Stomach (tissue), 8 donors: ENCODE results near the gene TMEM205. TPM values are rescaled to one million over a fixed set of nuclear protein-coding genes. Genes with fewer than 3 reads are reported as not detected.

Experiments
- polyA plus RNA-seq, 3 donors: library from polyadenylated mRNA; stranded (reverse); fragments of 200-250 nt; gene quantifications; one replicate each; pipeline ENCODE4 v1.2.3, GENCODE V29; 2013
- total RNA-seq, 5 donors: library from RNA; depleted of rRNA; stranded (reverse); fragments of >200 nt; gene quantifications; one replicate each; pipeline versions ENCODE4 v1.1.0 to v1.2.3, GENCODE V29; 2014 to 2016
- donor health status: healthy with polysubstance abuse.
- donor health status: Bipolar disorder and iron deficiency.
- donor health status: healthy.

Gene TMEM205
- total and polyA plus RNA-seq, 8 donors, result 5.8 to 169 (median 66.5) TPM

Other genes starting within 250 kb of the TMEM205 start
- gene SPC24, start 190.5 kb downstream of the TMEM205 start, total RNA-seq, result 10 to 100 TPM in 3 of 5 donors, not detected in 2; 11.9 to 20.4 (median 18.7) TPM
- 1 to 10 TPM; 3.7 to 6.5 (median 5.0) TPM for gene SPC24, start 190.5 kb downstream of the TMEM205 start, polyA plus RNA-seq
- 100 to 1,000 TPM; 120 to 415 (median 251) TPM for gene KANK2, start 148.7 kb downstream of the TMEM205 start, total RNA-seq
- 100 to 1,000 TPM in 2 of 3 donors, 10 to 100 TPM in 1; 82.4 to 158 (median 144) TPM for gene KANK2, start 148.7 kb downstream of the TMEM205 start, polyA plus RNA-seq
- gene ANGPTL8, start 106.6 kb downstream of the TMEM205 start, total RNA-seq, result not detected
- under 1 TPM in 1 of 3 donors, not detected in 2; 0.70 TPM for gene ANGPTL8, start 106.6 kb downstream of the TMEM205 start, polyA plus RNA-seq
- gene DOCK6, start 83.7 kb downstream of the TMEM205 start, total RNA-seq, result 100 to 1,000 TPM in 2 of 5 donors, 10 to 100 TPM in 3; 32.1 to 243 (median 99.5) TPM
- 10 to 100 TPM; 21.4 to 39.8 (median 24.0) TPM for gene DOCK6, start 83.7 kb downstream of the TMEM205 start, polyA plus RNA-seq
- not detected for gene TSPAN16, start 50.1 kb downstream of the TMEM205 start, total RNA-seq
- gene TSPAN16, start 50.1 kb downstream of the TMEM205 start, polyA plus RNA-seq, result not detected
- gene RAB3D, start 6.6 kb downstream of the TMEM205 start, total RNA-seq, result 10 to 100 TPM; 11.6 to 63.3 (median 16.3) TPM
- gene RAB3D, start 6.6 kb downstream of the TMEM205 start, polyA plus RNA-seq, result 10 to 100 TPM; 14.1 to 25.7 (median 21.7) TPM
- gene CCDC159, start 251 bp upstream of the TMEM205 start, total RNA-seq, result 10 to 100 TPM in 4 of 5 donors, 1 to 10 TPM in 1; 2.9 to 91.2 (median 20.3) TPM
- 10 to 100 TPM; 40.5 to 96.3 (median 70.0) TPM for gene CCDC159, start 251 bp upstream of the TMEM205 start, polyA plus RNA-seq
- gene PLPPR2, start 9.2 kb upstream of the TMEM205 start, total RNA-seq, result 100 to 1,000 TPM in 1 of 5 donors, 10 to 100 TPM in 1, 1 to 10 TPM in 3; 6.1 to 364 (median 9.9) TPM
- 10 to 100 TPM in 1 of 3 donors, 1 to 10 TPM in 2; 6.4 to 15.2 (median 9.8) TPM for gene PLPPR2, start 9.2 kb upstream of the TMEM205 start, polyA plus RNA-seq
- gene SWSAP1, start 28.4 kb upstream of the TMEM205 start, total RNA-seq, result under 1 TPM in 2 of 5 donors, not detected in 3; 0.37 to 0.45 TPM
- gene SWSAP1, start 28.4 kb upstream of the TMEM205 start, polyA plus RNA-seq, result 1 to 10 TPM; 3.2 to 4.1 (median 3.4) TPM
- 10 to 100 TPM in 4 of 5 donors, 1 to 10 TPM in 1; 4.8 to 19.9 (median 14.6) TPM for gene EPOR, start 38.0 kb upstream of the TMEM205 start, total RNA-seq
- gene EPOR, start 38.0 kb upstream of the TMEM205 start, polyA plus RNA-seq, result 1 to 10 TPM; 3.7 to 8.9 (median 5.0) TPM
- 100 to 1,000 TPM in 3 of 5 donors, 10 to 100 TPM in 2; 22.8 to 454 (median 107) TPM for gene RGL3, start 73.0 kb upstream of the TMEM205 start, total RNA-seq
- gene RGL3, start 73.0 kb upstream of the TMEM205 start, polyA plus RNA-seq, result 10 to 100 TPM; 20.6 to 41.2 (median 26.3) TPM
- not detected for gene ODAD3, start 88.9 kb upstream of the TMEM205 start, total RNA-seq
- gene ODAD3, start 88.9 kb upstream of the TMEM205 start, polyA plus RNA-seq, result under 1 TPM; 0.38 to 0.92 (median 0.62) TPM
- 100 to 1,000 TPM in 2 of 5 donors, 10 to 100 TPM in 3; 30.3 to 221 (median 76.9) TPM for gene PRKCSH, start 89.4 kb upstream of the TMEM205 start, total RNA-seq
- gene PRKCSH, start 89.4 kb upstream of the TMEM205 start, polyA plus RNA-seq, result 100 to 1,000 TPM; 109 to 138 (median 115) TPM
- gene ELAVL3, start 134.8 kb upstream of the TMEM205 start, total RNA-seq, result 10 to 100 TPM in 1 of 5 donors, 1 to 10 TPM in 2, not detected in 2; 1.5 to 11.0 (median 7.2) TPM
- under 1 TPM in 2 of 3 donors, not detected in 1; 0.10 to 0.31 TPM for gene ELAVL3, start 134.8 kb upstream of the TMEM205 start, polyA plus RNA-seq
- 10 to 100 TPM in 4 of 5 donors, 1 to 10 TPM in 1; 6.7 to 99.6 (median 10.5) TPM for gene ZNF653, start 159.6 kb upstream of the TMEM205 start, total RNA-seq
- 10 to 100 TPM in 2 of 3 donors, 1 to 10 TPM in 1; 9.8 to 35.9 (median 17.3) TPM for gene ZNF653, start 159.6 kb upstream of the TMEM205 start, polyA plus RNA-seq
- gene ECSIT, start 182.9 kb upstream of the TMEM205 start, total RNA-seq, result 100 to 1,000 TPM in 1 of 5 donors, 10 to 100 TPM in 4; 15.6 to 119 (median 49.0) TPM
- gene ECSIT, start 182.9 kb upstream of the TMEM205 start, polyA plus RNA-seq, result 10 to 100 TPM; 93.2 to 96.5 (median 95.1) TPM
- 1,000 to 10,000 TPM in 1 of 5 donors, 100 to 1,000 TPM in 4; 205 to 1,183 (median 570) TPM for gene CNN1, start 192.6 kb upstream of the TMEM205 start, total RNA-seq
- gene CNN1, start 192.6 kb upstream of the TMEM205 start, polyA plus RNA-seq, result 100 to 1,000 TPM in 1 of 3 donors, 10 to 100 TPM in 2; 70.2 to 585 (median 70.6) TPM
- gene ELOF1, start 213.0 kb upstream of the TMEM205 start, total RNA-seq, result 10 to 100 TPM in 4 of 5 donors, 1 to 10 TPM in 1; 2.3 to 25.5 (median 21.4) TPM
- gene ELOF1, start 213.0 kb upstream of the TMEM205 start, polyA plus RNA-seq, result 10 to 100 TPM; 87.0 to 96.4 (median 93.1) TPM
- gene ACP5, start 231.4 kb upstream of the TMEM205 start, total RNA-seq, result 10 to 100 TPM in 2 of 5 donors, 1 to 10 TPM in 2, not detected in 1; 6.1 to 47.5 (median 25.3) TPM
- gene ACP5, start 231.4 kb upstream of the TMEM205 start, polyA plus RNA-seq, result 10 to 100 TPM; 48.9 to 67.9 (median 67.4) TPM